OCI-LY3 (cell line): ENCODE measurements around the gene HIVEP3.

ENCODE experiments used
- EZH2phosphoT487 ChIP-seq: fragments of 200-600 bp; shearing (Covaris generic); IDR thresholded peaks from 2 replicates; pipeline ENCODE4 v1.6.1; 2018; ENCODE audit warnings: antibody characterized with exemption, mixed run types, low read depth
- TF ChIP-seq, protein P1 (sequence below): fragments of 200-600, 300-600 bp; sonication (generic); IDR thresholded peaks from 2 replicates; pipeline ENCODE4 v1.5.1; 2014; ENCODE audit warnings: antibody characterized with exemption, low read length, low read depth

DNA sequence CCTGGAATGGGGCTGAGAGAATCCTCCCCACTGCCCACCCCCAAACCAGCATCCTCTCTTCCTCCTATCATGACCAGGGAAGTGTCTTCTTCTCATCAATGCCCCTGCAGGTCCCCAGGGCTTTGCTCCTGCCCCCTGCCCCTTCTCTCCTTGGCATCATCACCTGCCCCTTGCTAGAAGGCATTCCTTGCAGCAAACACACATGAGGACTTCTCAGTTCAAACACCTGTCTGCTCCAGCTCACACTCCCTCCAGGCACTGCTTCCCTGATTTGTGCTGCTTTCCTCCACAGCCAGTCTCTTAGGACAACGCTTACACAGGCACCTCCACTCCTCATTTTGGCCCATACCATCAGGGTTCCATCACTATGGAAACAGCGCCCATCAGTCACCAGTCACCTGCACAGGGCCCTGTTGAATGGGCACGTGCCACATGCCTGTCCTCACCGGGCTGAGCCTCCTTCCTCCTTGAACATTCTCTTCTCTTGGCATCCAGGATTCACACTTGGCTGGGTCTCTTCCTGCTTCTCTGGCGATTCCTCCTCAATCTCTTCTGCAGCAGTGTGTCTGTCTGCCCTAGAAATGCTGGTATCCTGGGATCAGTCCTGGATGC, 352.3 kb downstream of the HIVEP3 start:
- TF ChIP-seq, protein P1, sequence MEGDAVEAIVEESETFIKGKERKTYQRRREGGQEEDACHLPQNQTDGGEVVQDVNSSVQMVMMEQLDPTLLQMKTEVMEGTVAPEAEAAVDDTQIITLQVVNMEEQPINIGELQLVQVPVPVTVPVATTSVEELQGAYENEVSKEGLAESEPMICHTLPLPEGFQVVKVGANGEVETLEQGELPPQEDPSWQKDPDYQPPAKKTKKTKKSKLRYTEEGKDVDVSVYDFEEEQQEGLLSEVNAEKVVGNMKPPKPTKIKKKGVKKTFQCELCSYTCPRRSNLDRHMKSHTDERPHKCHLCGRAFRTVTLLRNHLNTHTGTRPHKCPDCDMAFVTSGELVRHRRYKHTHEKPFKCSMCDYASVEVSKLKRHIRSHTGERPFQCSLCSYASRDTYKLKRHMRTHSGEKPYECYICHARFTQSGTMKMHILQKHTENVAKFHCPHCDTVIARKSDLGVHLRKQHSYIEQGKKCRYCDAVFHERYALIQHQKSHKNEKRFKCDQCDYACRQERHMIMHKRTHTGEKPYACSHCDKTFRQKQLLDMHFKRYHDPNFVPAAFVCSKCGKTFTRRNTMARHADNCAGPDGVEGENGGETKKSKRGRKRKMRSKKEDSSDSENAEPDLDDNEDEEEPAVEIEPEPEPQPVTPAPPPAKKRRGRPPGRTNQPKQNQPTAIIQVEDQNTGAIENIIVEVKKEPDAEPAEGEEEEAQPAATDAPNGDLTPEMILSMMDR, result no peak
- TF ChIP-seq EZH2phosphoT487, result no peak
